ENCODE results near the gene SVIL.

- TF ChIP-seq, protein P1, sequence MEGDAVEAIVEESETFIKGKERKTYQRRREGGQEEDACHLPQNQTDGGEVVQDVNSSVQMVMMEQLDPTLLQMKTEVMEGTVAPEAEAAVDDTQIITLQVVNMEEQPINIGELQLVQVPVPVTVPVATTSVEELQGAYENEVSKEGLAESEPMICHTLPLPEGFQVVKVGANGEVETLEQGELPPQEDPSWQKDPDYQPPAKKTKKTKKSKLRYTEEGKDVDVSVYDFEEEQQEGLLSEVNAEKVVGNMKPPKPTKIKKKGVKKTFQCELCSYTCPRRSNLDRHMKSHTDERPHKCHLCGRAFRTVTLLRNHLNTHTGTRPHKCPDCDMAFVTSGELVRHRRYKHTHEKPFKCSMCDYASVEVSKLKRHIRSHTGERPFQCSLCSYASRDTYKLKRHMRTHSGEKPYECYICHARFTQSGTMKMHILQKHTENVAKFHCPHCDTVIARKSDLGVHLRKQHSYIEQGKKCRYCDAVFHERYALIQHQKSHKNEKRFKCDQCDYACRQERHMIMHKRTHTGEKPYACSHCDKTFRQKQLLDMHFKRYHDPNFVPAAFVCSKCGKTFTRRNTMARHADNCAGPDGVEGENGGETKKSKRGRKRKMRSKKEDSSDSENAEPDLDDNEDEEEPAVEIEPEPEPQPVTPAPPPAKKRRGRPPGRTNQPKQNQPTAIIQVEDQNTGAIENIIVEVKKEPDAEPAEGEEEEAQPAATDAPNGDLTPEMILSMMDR (conservative IDR thresholded peaks at IDR 0.05; ENCODE audit: low read length), result no peak
- no peak for TF ChIP-seq EZH2phosphoT487 (IDR thresholded peaks at IDR 0.05; ENCODE audit: borderline replicate concordance, low read depth, low read length)
These were observed 48.3 kb downstream of the SVIL start for GRCh38 chr10:29586509-29586908.
